ENCODE measurements around the gene YTHDC1.

The YTHDC1 gene

DNA sequence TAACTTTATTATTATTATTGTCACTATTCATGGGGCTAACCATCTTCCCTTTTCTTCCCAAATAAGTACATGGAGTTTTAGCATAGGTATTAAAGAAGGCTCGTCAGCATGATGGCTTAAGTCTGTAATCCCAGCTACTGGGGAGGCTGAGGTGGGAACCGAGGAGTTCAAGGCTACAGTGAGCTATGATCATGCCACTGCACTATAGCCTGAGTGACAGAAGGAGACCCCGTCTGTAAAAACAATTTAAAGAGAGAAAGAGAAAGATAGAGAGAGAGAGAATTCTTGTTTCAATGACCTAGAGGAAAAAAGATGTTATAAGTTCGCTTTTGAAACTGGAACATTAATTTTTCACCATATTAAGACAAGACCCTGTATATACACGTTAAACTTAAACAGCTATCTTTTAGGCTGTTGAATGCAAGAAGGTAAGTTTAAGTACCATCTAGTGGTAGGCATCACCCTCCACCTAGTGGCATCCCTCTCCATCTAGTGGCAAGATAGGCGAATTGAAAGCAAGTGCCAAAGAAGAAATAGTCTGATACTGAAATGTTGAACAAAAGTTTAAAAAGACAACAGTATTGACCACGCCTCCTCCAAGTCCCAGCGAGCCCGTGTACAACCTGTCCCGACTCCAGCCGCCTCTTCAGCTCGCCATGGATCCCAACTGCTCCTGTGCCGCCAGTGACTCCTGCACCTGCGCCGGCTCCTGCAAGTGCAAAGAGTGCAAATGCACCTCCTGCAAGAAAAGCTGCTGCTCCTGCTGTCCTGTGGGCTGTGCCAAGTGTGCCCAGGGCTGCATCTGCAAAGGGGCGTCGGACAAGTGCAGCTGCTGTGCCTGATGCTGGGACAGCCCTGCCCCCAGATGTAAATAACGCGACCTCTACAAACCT, 26.0 kb upstream of the YTHDC1 start:
- no peaks in the 10 kb centered on the region for H3K27me3 ChIP-seq (ENCODE audit: insufficient read depth, poor library complexity, severe bottlenecking)
- H3K4me3 ChIP-seq (replicated peaks; ENCODE audit: insufficient read depth, low read length) = no peak overlapping the region; the same call in 1 of the 2 replicates
- TF ChIP-seq, protein P1, sequence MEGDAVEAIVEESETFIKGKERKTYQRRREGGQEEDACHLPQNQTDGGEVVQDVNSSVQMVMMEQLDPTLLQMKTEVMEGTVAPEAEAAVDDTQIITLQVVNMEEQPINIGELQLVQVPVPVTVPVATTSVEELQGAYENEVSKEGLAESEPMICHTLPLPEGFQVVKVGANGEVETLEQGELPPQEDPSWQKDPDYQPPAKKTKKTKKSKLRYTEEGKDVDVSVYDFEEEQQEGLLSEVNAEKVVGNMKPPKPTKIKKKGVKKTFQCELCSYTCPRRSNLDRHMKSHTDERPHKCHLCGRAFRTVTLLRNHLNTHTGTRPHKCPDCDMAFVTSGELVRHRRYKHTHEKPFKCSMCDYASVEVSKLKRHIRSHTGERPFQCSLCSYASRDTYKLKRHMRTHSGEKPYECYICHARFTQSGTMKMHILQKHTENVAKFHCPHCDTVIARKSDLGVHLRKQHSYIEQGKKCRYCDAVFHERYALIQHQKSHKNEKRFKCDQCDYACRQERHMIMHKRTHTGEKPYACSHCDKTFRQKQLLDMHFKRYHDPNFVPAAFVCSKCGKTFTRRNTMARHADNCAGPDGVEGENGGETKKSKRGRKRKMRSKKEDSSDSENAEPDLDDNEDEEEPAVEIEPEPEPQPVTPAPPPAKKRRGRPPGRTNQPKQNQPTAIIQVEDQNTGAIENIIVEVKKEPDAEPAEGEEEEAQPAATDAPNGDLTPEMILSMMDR (IDR thresholded peaks at IDR 0.05; ENCODE audit: insufficient read depth, low read length) = peak; percentile 81
- no peak for TF ChIP-seq POLR2AphosphoS5 (IDR thresholded peaks at IDR 0.05; ENCODE audit: low read depth)
- TF ChIP-seq SPI1 (IDR thresholded peaks at IDR 0.05; ENCODE audit: borderline replicate concordance, low read depth) = no peak
- no peak for TF ChIP-seq GABPA (IDR thresholded peaks at IDR 0.05; ENCODE audit: low read depth)
- no peak for TF ChIP-seq REST (IDR thresholded peaks at IDR 0.05; ENCODE audit: insufficient replicate concordance, low read depth)
- peak; percentile 13 to 55 for DNase-seq (ENCODE audit: low read depth in 1 of 2, low spot score in 1 of 2)
- no peak overlapping the region for H3K27ac ChIP-seq (replicated peaks)

DNA sequence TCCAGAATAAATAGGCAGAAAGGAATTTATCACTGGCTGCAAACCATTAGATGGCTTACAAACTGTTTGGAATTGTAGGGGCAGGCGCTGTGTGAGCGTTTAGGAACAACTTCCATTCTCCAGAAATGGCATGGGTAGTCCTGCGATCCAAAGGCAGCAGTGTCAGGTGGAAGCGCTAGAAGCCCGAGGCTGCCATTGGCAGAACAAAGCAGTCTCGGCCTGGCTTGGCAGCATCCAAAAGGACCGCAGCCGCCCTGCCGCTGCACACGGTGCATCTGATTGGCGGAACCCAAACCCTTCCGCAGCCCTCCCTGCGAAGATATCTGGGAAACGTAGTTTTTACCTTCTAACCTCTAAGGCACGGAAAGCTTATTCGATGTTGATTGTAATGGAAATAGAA, 23.6 kb upstream of the YTHDC1 start:
- no peak overlapping the region for H3K27ac ChIP-seq (replicated peaks)
- TF ChIP-seq, protein P1 (IDR thresholded peaks at IDR 0.05; ENCODE audit: insufficient read depth, low read length) = no peak
- TF ChIP-seq GABPA (IDR thresholded peaks at IDR 0.05; ENCODE audit: low read depth) = no peak
- no peak for TF ChIP-seq POLR2AphosphoS5 (IDR thresholded peaks at IDR 0.05; ENCODE audit: low read depth)
- TF ChIP-seq SPI1 (IDR thresholded peaks at IDR 0.05; ENCODE audit: borderline replicate concordance, low read depth) = no peak
- TF ChIP-seq REST (IDR thresholded peaks at IDR 0.05; ENCODE audit: insufficient replicate concordance, low read depth) = no peak
- H3K4me3 ChIP-seq (replicated peaks; ENCODE audit: insufficient read depth, low read length) = no peak overlapping the region
- peak in 1 of 2 experiments; percentile 20 for DNase-seq (ENCODE audit: low read depth in 1 of 2, low spot score in 1 of 2)
- H3K27me3 ChIP-seq (ENCODE audit: insufficient read depth, poor library complexity, severe bottlenecking) = no peaks in the 10 kb centered on the region

DNA sequence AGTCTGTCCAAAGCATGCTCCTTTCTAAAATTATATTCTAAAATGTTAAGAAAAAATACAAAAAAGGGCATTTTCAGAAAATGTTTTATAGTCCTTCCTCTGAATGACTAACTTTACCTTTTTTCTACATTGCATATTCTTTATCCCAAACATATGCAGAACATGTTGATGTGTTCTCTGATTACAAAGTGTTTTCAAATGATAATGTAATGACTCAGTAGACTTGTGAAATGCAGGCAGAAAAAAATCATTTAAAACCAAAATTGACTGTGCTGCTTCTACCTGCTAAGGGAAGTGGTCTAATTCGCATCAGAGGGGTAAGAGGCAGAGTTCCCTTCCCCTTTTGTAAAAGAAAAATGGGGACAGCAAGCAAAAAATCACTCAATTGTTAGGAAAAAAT, 22.7 kb upstream of the YTHDC1 start:
- H3K27me3 ChIP-seq (ENCODE audit: insufficient read depth, poor library complexity, severe bottlenecking) = no peaks in the 10 kb centered on the region
- no peak for DNase-seq (ENCODE audit: low read depth in 1 of 2, low spot score in 1 of 2)
- no peak overlapping the region for H3K27ac ChIP-seq (replicated peaks)
- H3K4me3 ChIP-seq (replicated peaks; ENCODE audit: insufficient read depth, low read length) = no peak overlapping the region
- TF ChIP-seq GABPA (IDR thresholded peaks at IDR 0.05; ENCODE audit: low read depth) = no peak
- TF ChIP-seq SPI1 (IDR thresholded peaks at IDR 0.05; ENCODE audit: borderline replicate concordance, low read depth) = peak; percentile 25; the same call in 1 of the 2 replicates

GRCh38 chr4:68369142-68369805, 19.4 kb upstream of the YTHDC1 start:
- TF ChIP-seq POLR2AphosphoS5 (IDR thresholded peaks at IDR 0.05; ENCODE audit: low read depth) = no peak
- no peak for TF ChIP-seq GABPA (IDR thresholded peaks at IDR 0.05; ENCODE audit: low read depth)
- TF ChIP-seq REST (IDR thresholded peaks at IDR 0.05; ENCODE audit: insufficient replicate concordance, low read depth) = no peak
- no peak for TF ChIP-seq SPI1 (IDR thresholded peaks at IDR 0.05; ENCODE audit: borderline replicate concordance, low read depth)
- TF ChIP-seq, protein P1 (IDR thresholded peaks at IDR 0.05; ENCODE audit: insufficient read depth, low read length) = no peak
- H3K4me3 ChIP-seq (replicated peaks; ENCODE audit: insufficient read depth, low read length) = no peak overlapping the region
- H3K27me3 ChIP-seq (ENCODE audit: insufficient read depth, poor library complexity, severe bottlenecking) = no peaks in the 10 kb centered on the region
- DNase-seq (ENCODE audit: low read depth in 1 of 2, low spot score in 1 of 2) = no peak
- no peak overlapping the region; the same call in 1 of the 2 replicates for H3K27ac ChIP-seq (replicated peaks)
